Mucosa of stomach (tissue), 1 donor: Measurements from ENCODE around the gene BICRA.
A peak's percentile ranks its signal among the peaks of the same experiment; 100 is the strongest.
"Not testable (repeated sequence)": the region's sequence is repeated elsewhere in the genome, so short reads cannot be mapped to it uniquely, and the experiment has no call there.

ENCODE experiments used
- H3K27me3 ChIP-seq: one replicate; pipeline ENCODE4 v1.7.0; 2013; ENCODE audit warnings: mild to moderate bottlenecking, low read length; ENCODE audit not compliant: control insufficient read depth, insufficient read depth
- H3K36me3 ChIP-seq: one replicate; pipeline ENCODE4 v1.7.0; 2013; ENCODE audit warnings: low read length; ENCODE audit not compliant: control insufficient read depth, insufficient read depth
- H3K4me1 ChIP-seq: one replicate; pipeline ENCODE4 v1.7.0; 2013; ENCODE audit warnings: mild to moderate bottlenecking, low read length; ENCODE audit not compliant: control insufficient read depth, insufficient read depth
- H3K4me3 ChIP-seq: one replicate; pipeline ENCODE4 v1.7.0; 2013; ENCODE audit warnings: low read length
- H3K9ac ChIP-seq: one replicate; pipeline ENCODE4 v1.7.0; 2013; ENCODE audit warnings: mild to moderate bottlenecking, low read length, moderate library complexity
- H3K9me3 ChIP-seq: one replicate; pipeline ENCODE4 v1.7.0; 2013; ENCODE audit warnings: mild to moderate bottlenecking, low read length, moderate library complexity; ENCODE audit not compliant: control insufficient read depth
- donor health status: Pancreatic carcinoma.

Gene BICRA

GRCh38 chr19:47608969-47609905 lies at the start of gene BICRA:
Gene BICRA (plus strand): TSS chr19:47609134. CDS start chr19:47673575, 64,441 bp downstream.
- no peaks in the 10 kb centered on the region for H3K27me3 ChIP-seq
- peak within 1 kb of the TSS; percentile 60 for H3K4me3 ChIP-seq
- H3K36me3 ChIP-seq = no peaks in the 10 kb centered on the region
- H3K9me3 ChIP-seq = no peaks in the 10 kb centered on the region
- peaks cover 16% of the 10 kb centered on the region for H3K4me1 ChIP-seq
- peak within 1 kb of the TSS; percentile 97 for H3K9ac ChIP-seq

GRCh38 chr19:47560999-47561398 lies 47.9 kb upstream of the BICRA start:
- no peak overlapping the region for H3K4me3 ChIP-seq
- no peaks in the 10 kb centered on the region for H3K9me3 ChIP-seq
- H3K27me3 ChIP-seq = no peaks in the 10 kb centered on the region
- H3K36me3 ChIP-seq = no peaks in the 10 kb centered on the region
- H3K9ac ChIP-seq = no peak overlapping the region
- peaks cover 22% of the 10 kb centered on the region for H3K4me1 ChIP-seq

DNA sequence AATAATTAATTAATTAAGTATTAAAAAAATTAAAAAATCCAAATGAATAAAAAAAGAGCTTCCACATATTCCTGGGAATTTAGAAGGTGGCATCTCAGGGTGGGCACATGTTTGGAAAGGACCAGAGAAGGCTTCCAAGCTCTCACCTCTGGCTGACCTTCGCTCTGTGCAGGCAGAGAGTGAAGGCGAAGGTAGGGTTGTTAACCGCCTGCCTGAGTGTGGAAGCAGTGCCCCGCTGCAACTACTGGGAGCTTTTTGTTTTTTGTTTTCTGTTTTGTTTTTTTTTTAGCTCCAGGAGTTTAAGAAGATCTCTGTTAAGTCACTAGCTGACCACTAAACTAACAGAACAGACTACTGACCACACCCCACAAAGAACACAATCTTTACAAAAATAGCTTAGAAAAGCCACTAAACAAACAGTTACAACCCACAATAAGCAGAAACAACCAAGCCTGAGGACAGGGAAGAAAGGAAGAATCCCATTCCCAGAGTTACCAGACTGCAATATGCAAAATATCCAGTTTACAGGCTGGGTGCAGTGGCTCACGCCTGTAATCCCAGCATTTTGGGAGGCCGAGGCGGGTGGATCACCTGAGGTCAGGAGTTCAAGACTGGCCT lies 47.4 kb upstream of the BICRA start:
- Histone ChIP-seq H3K9me3 (no peaks in the 10 kb centered on the region), H3K36me3 (no peaks in the 10 kb centered on the region), H3K4me1 (peaks cover 22% of the 10 kb centered on the region), H3K27me3 (no peaks in the 10 kb centered on the region), H3K4me3 (no peak overlapping the region), H3K9ac (no peak overlapping the region)

- Histone ChIP-seq H3K9me3 (no peaks in the 10 kb centered on the region), H3K27me3 (no peaks in the 10 kb centered on the region), H3K4me3 (no peak overlapping the region), H3K36me3 (no peaks in the 10 kb centered on the region), H3K4me1 (peaks cover 22% of the 10 kb centered on the region), H3K9ac (no peak overlapping the region)
These were observed 44.9 kb upstream of the BICRA start for GRCh38 chr19:47564081-47564480.

DNA sequence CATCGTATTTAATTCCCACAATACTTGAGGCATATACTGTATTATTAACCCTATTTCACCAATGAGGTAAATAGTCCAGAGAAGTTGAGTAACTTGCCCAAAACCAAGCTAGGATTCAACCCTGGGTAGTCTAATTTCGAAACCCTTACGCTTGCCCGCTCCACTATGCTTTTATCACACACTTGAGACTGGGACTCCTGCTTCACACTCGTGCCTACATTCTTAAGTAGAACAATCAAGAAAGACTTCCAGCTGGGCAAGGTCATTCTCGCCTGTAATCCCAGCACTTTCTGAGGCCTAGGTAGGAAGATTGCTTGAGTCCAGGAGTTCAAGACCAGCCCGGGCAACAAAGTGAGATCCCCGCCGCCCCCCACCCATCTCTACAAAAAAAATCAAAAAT lies 39.6 kb upstream of the BICRA start:
- H3K9me3 ChIP-seq = no peaks in the 10 kb centered on the region
- H3K36me3 ChIP-seq = no peaks in the 10 kb centered on the region
- H3K9ac ChIP-seq = no peak overlapping the region
- H3K4me1 ChIP-seq = peaks cover 4% of the 10 kb centered on the region
- H3K27me3 ChIP-seq = no peaks in the 10 kb centered on the region
- no peak overlapping the region for H3K4me3 ChIP-seq

DNA sequence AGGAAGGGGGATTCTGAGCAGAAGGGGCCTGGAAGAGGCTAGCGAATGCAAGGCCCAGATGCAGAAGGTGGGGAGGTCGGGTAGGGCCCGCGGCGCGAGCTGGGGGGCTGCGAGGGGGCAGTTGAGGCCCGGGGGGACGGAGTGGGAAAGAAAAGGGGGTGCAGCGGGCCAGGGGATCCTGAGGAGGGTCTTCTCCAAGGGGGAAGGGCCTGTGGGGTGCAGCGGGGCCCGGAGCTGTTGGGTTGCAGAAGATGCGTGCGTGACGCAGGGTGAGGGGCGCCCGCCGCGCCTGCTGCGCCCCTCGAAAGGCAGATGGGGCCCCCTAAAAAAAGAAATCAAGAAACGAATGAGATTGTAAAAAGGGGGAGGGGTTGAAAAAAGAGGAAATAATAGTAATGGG lies 36.3 kb upstream of the BICRA start:
- peaks cover 4% of the 10 kb centered on the region for H3K4me1 ChIP-seq
- H3K36me3 ChIP-seq = no peaks in the 10 kb centered on the region
- no peaks in the 10 kb centered on the region for H3K27me3 ChIP-seq
- no peak overlapping the region for H3K4me3 ChIP-seq
- H3K9me3 ChIP-seq = no peaks in the 10 kb centered on the region
- no peak overlapping the region for H3K9ac ChIP-seq

GRCh38 chr19:47573071-47574026 lies 35.6 kb upstream of the BICRA start, which contains the start of gene ZNF541:
Gene ZNF541 (minus strand): TSS chr19:47573148. CDS start chr19:47555856, 17,292 bp downstream.
- Histone ChIP-seq H3K9me3 (no peaks in the 10 kb centered on the region), H3K27me3 (no peaks in the 10 kb centered on the region), H3K4me1 (peaks cover 4% of the 10 kb centered on the region), H3K4me3 (no peak within 1 kb of the TSS), H3K36me3 (no peaks in the 10 kb centered on the region), H3K9ac (no peak within 1 kb of the TSS)

DNA sequence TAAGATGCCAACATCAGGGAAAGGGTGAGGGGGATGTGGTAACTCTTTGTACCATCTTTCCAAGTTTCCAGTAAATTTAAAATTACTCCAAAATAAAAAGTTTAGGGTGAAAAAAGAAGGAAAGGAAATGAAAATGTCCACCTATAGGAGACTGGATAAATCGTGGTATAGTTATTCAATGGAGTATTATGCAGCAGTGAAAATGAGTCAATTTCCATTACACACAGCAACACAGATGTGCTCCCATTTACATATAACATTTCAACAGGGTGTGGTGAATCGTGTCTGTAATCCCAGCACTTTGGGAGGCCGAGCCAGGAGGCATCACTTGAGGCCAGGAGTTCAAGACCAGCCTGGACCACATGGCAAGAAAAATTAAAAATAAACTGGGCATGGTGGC lies 28.5 kb upstream of the BICRA start:
- H3K27me3 ChIP-seq = no peaks in the 10 kb centered on the region
- peaks cover 4% of the 10 kb centered on the region for H3K4me1 ChIP-seq

GRCh38 chr19:47581605-47582319 lies 27.2 kb upstream of the BICRA start:
- Histone ChIP-seq H3K36me3 (no peaks in the 10 kb centered on the region), H3K9me3 (peaks cover 6% of the 10 kb centered on the region), H3K4me1 (peaks cover 4% of the 10 kb centered on the region), H3K9ac (no peak overlapping the region), H3K27me3 (no peaks in the 10 kb centered on the region), H3K4me3 (no peak overlapping the region)

More for the DNA sequence above, 28.5 kb upstream of the BICRA start:
- Histone ChIP-seq H3K9ac (no peak overlapping the region), H3K9me3 (no peaks in the 10 kb centered on the region), H3K4me3 (no peak overlapping the region), H3K36me3 (no peaks in the 10 kb centered on the region)

- H3K36me3 ChIP-seq = no peaks in the 10 kb centered on the region
- H3K4me3 ChIP-seq = no peak overlapping the region
- peaks cover 4% of the 10 kb centered on the region for H3K4me1 ChIP-seq
- H3K27me3 ChIP-seq = no peaks in the 10 kb centered on the region
- H3K9me3 ChIP-seq = peaks cover 6% of the 10 kb centered on the region
- no peak overlapping the region for H3K9ac ChIP-seq
These were observed 26.5 kb upstream of the BICRA start for GRCh38 chr19:47582320-47582909.

GRCh38 chr19:47583161-47583560 lies 25.8 kb upstream of the BICRA start:
- H3K4me3 ChIP-seq, H3K9ac ChIP-seq, H3K4me1 ChIP-seq, H3K36me3 ChIP-seq, H3K9me3 ChIP-seq, H3K27me3 ChIP-seq: not testable (repeated sequence)
